ENCODE data around the gene PLAAT2. TPM values are rescaled to one million over a fixed set of nuclear protein-coding genes. Genes with fewer than 3 reads are reported as not detected.
"Not testable (repeated sequence)": the region's sequence is repeated elsewhere in the genome, so short reads cannot be mapped to it uniquely, and the experiment has no call there.

Gene PLAAT2
- total RNA-seq, 1 donor from 2014 or later: not detected

- Mint-ChIP-seq H3K4me3 (ENCODE audit: unreplicated experiment) (no peak overlapping the region), H3K27ac (ENCODE audit: unreplicated experiment) (no peak overlapping the region), H3K36me3 (ENCODE audit: unreplicated experiment) (no peaks in the 10 kb centered on the region), H3K9me3 (ENCODE audit: unreplicated experiment) (no peaks in the 10 kb centered on the region), H3K27me3 (ENCODE audit: unreplicated experiment) (peaks cover 39% of the 10 kb centered on the region), H3K4me1 (ENCODE audit: unreplicated experiment) (peaks cover 17% of the 10 kb centered on the region)
- TF ChIP-seq CTCF (IDR thresholded peaks at IDR 0.05): no peak
- no peak for DNase-seq (ENCODE audit: extremely low spot score, unreplicated experiment)
Measured at GRCh38 chr11:63535734-63536133, 27.4 kb downstream of the PLAAT2 start.

- no peak for TF ChIP-seq CTCF (IDR thresholded peaks at IDR 0.05)
- Mint-ChIP-seq H3K27me3 (ENCODE audit: unreplicated experiment) (peaks cover 38% of the 10 kb centered on the region), H3K36me3 (ENCODE audit: unreplicated experiment) (no peaks in the 10 kb centered on the region), H3K4me3 (ENCODE audit: unreplicated experiment) (no peak overlapping the region), H3K4me1 (ENCODE audit: unreplicated experiment) (peaks cover 17% of the 10 kb centered on the region), H3K27ac (ENCODE audit: unreplicated experiment) (no peak overlapping the region), H3K9me3 (ENCODE audit: unreplicated experiment) (no peaks in the 10 kb centered on the region)
- DNase-seq (ENCODE audit: extremely low spot score, unreplicated experiment): no peak
Measured at GRCh38 chr11:63534895-63535461, 28.2 kb downstream of the PLAAT2 start.

- Mint-ChIP-seq H3K27ac (ENCODE audit: unreplicated experiment) (no peak overlapping the region), H3K36me3 (ENCODE audit: unreplicated experiment) (no peaks in the 10 kb centered on the region), H3K4me3 (ENCODE audit: unreplicated experiment) (no peak overlapping the region), H3K9me3 (ENCODE audit: unreplicated experiment) (no peaks in the 10 kb centered on the region), H3K4me1 (ENCODE audit: unreplicated experiment) (peaks cover 17% of the 10 kb centered on the region), H3K27me3 (ENCODE audit: unreplicated experiment) (peaks cover 42% of the 10 kb centered on the region)
- DNase-seq (ENCODE audit: extremely low spot score, unreplicated experiment): no peak
- TF ChIP-seq CTCF (IDR thresholded peaks at IDR 0.05): no peak
Measured at GRCh38 chr11:63534076-63534475, 29.1 kb downstream of the PLAAT2 start.

- peaks cover 16% of the 10 kb centered on the region for H3K4me1 Mint-ChIP-seq (ENCODE audit: unreplicated experiment)
- no peaks in the 10 kb centered on the region for H3K9me3 Mint-ChIP-seq (ENCODE audit: unreplicated experiment)
- no peak for TF ChIP-seq CTCF (IDR thresholded peaks at IDR 0.05)
- H3K36me3 Mint-ChIP-seq (ENCODE audit: unreplicated experiment): no peaks in the 10 kb centered on the region
- H3K4me3 Mint-ChIP-seq (ENCODE audit: unreplicated experiment): no peak overlapping the region
- H3K27me3 Mint-ChIP-seq (ENCODE audit: unreplicated experiment): peaks cover 50% of the 10 kb centered on the region
- no peak overlapping the region for H3K27ac Mint-ChIP-seq (ENCODE audit: unreplicated experiment)
- DNase-seq (ENCODE audit: extremely low spot score, unreplicated experiment): no peak
Measured at GRCh38 chr11:63532799-63533475, 30.2 kb downstream of the PLAAT2 start.

- no peak overlapping the region for H3K27ac Mint-ChIP-seq (ENCODE audit: unreplicated experiment)
- no peak overlapping the region for H3K4me3 Mint-ChIP-seq (ENCODE audit: unreplicated experiment)
- H3K4me1 Mint-ChIP-seq (ENCODE audit: unreplicated experiment): peaks cover 9% of the 10 kb centered on the region
Measured at GRCh38 chr11:63532117-63532516, 31.1 kb downstream of the PLAAT2 start.

GRCh38 chr11:63531074-63531792, 31.9 kb downstream of the PLAAT2 start:
- not testable (repeated sequence) for H3K36me3 Mint-ChIP-seq (ENCODE audit: unreplicated experiment); H3K4me3 Mint-ChIP-seq (ENCODE audit: unreplicated experiment); H3K27ac Mint-ChIP-seq (ENCODE audit: unreplicated experiment); H3K4me1 Mint-ChIP-seq (ENCODE audit: unreplicated experiment); H3K9me3 Mint-ChIP-seq (ENCODE audit: unreplicated experiment); DNase-seq (ENCODE audit: extremely low spot score, unreplicated experiment)
- peaks cover 58% of the 10 kb centered on the region for H3K27me3 Mint-ChIP-seq (ENCODE audit: unreplicated experiment)

More at GRCh38 chr11:63532117-63532516, 31.1 kb downstream of the PLAAT2 start:
- DNase-seq (ENCODE audit: extremely low spot score, unreplicated experiment): no peak
- H3K9me3 Mint-ChIP-seq (ENCODE audit: unreplicated experiment): no peaks in the 10 kb centered on the region
- peaks cover 56% of the 10 kb centered on the region for H3K27me3 Mint-ChIP-seq (ENCODE audit: unreplicated experiment)
- TF ChIP-seq CTCF (IDR thresholded peaks at IDR 0.05): no peak
- no peaks in the 10 kb centered on the region for H3K36me3 Mint-ChIP-seq (ENCODE audit: unreplicated experiment)

All from osteocyte (in vitro differentiated cells).